Gastrocnemius medialis (tissue), 4 donors: ENCODE data around the gene CHI3L2.

Experiments
- POLR2A ChIP-seq, 2 donors: fragments of 450-650 bp; IDR thresholded peaks; one replicate each; pipeline ENCODE4 v1.6.1; 2017; ENCODE audit warnings: antibody characterized with exemption in 2 of 2, mild to moderate bottlenecking in 2 of 2, moderate library complexity in 2 of 2
- TF ChIP-seq, protein P1 (sequence below), 5 experiments: fragments of 450-650 bp in 3 of 5; fragments of 200-600 bp in 2 of 5; sonication (generic) in 2 of 5; IDR thresholded peaks in 4 of 5; conservative IDR thresholded peaks in 1 of 5; 1 replicate in 4 of 5; 2 replicates in 1 of 5; pipeline ENCODE4 v1.5.1; 2016 to 2019; ENCODE audit warnings: antibody characterized with exemption in 5 of 5, mild to moderate bottlenecking in 3 of 5, moderate library complexity in 3 of 5

DNA sequence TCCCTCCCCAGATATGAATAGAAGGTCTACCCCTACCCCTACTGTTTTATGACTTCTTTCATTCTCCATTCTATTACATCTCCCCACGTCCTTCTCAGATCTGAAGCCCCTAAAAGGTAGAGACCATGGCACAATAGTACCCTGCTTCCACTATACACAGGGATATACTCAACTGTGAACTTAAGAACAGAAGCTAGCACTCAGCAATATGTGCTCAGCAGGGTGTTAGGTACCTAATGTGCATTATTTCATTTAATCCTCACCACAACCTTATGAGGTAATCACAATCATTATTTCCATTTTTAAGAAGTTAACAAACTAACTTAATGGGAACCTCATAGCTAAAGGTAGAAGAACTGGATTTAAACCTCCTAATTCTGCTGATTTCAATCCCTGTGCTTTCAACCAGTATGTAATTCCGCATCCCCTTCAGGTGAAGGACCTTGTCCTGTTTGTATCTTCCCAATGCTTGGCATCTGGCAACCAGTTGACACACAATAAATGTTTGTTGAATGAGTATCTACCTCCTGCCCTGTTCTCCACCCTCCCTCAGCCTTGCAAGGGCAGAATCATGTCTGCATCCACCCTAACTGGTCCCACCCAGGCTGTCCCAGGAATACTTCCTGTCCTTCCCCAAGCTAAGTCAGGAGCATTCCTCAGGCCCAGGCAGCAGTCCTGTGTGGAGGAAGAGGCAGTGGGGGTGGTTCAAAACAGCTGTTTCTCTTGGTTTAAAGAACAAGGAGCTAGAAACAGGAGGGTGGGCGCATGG, 33.6 kb upstream of the CHI3L2 start:
- TF ChIP-seq, protein P1, sequence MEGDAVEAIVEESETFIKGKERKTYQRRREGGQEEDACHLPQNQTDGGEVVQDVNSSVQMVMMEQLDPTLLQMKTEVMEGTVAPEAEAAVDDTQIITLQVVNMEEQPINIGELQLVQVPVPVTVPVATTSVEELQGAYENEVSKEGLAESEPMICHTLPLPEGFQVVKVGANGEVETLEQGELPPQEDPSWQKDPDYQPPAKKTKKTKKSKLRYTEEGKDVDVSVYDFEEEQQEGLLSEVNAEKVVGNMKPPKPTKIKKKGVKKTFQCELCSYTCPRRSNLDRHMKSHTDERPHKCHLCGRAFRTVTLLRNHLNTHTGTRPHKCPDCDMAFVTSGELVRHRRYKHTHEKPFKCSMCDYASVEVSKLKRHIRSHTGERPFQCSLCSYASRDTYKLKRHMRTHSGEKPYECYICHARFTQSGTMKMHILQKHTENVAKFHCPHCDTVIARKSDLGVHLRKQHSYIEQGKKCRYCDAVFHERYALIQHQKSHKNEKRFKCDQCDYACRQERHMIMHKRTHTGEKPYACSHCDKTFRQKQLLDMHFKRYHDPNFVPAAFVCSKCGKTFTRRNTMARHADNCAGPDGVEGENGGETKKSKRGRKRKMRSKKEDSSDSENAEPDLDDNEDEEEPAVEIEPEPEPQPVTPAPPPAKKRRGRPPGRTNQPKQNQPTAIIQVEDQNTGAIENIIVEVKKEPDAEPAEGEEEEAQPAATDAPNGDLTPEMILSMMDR (IDR thresholded peaks at IDR 0.05 in 4 of 5, conservative IDR thresholded peaks at IDR 0.05 in 1 of 5) = no peak
- TF ChIP-seq POLR2A (IDR thresholded peaks at IDR 0.05) = no peak
